ENCODE data around the gene RFFL. TPM values are rescaled to one million over a fixed set of nuclear protein-coding genes. Genes with fewer than 3 reads are reported as not detected.

The RFFL gene
- total RNA-seq, 1 experiment from 2014 or later = 40.3 TPM

DNA sequence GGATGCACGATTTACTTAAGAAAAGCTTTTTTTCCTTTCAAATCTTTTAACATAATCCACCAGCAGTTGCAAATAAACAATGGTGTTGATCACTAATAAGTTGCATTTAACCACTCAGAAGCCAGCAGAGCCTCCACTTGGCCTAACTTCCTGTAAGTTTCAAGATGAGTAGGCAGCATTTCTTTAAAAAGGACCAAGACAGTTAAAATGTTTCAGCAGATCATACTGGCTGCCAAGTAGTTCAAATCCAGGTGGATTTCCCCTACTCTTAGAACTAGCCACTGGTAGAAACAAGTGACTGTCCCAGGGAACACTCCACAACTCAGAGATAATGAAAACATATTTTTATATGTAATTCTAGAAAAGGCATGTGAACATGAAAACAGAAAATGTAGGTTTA lies 17.0 kb upstream of the RFFL start (continued):
- no peak for TF ChIP-seq TCF7L2 (IDR thresholded peaks at IDR 0.05; ENCODE audit: borderline replicate concordance, extremely low read depth, insufficient read depth, insufficient read length)
- TF ChIP-seq SP1 (IDR thresholded peaks at IDR 0.05; ENCODE audit: low read depth) = no peak
- TF ChIP-seq ZFX (IDR thresholded peaks at IDR 0.05) = no peak
- TF ChIP-seq CBX3 (IDR thresholded peaks at IDR 0.05; ENCODE audit: low read depth) = no peak

DNA sequence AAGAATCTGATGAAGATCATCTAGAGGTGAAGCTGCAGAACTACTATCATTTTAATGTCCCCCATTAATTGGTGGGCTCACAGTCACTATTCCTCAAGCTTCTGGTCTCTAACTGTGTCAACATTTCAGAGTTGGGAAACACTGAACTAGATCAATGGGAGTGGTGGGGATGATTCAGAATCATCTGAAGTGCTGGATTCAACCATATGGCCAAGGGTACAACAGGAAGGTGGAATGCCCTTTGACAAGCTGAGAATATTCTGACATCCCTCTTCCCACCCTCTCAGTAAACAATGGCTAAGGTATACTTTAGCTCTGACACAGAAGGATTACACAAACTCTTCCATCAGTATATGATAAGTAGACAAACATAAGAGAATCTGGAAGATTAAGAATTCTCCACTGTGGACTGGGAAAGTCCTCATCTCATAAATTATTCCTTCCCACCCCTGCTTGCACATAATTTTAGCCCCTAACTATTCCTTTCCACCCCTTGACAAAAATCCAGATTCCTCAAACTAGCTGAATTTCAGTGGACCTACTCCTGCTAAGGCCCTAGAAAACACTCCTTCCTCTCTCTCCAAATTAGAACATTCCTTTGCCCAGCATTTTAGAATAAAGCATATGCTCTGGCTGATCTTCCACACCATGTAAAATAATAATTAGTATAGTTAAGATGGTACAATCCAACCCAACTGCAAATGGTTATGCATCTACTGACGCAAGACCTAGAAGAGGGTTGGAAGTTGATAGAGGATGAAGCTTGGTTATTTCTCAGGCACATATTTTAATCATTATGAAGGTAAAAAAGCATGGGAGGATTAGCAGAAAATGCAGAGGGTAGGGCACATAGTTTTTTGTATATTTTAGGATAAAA lies 16.3 kb upstream of the RFFL start:
- peak overlapping the region; percentile 11; the same call in 1 of the 2 replicates for H3K4me2 ChIP-seq (ENCODE audit: low read length)
- no peaks in the 10 kb centered on the region for H4K20me1 ChIP-seq (ENCODE audit: insufficient read depth)
- ATAC-seq = no peak
- H3K9me2 ChIP-seq (ENCODE audit: insufficient read depth) = no peaks in the 10 kb centered on the region; the same call in 1 of the 2 replicates
- no peak overlapping the region for H3K4me3 ChIP-seq (replicated peaks in 1 of 2; ENCODE audit: low read depth in 1 of 2, low read length in 2 of 2)
- intact Hi-C loops (cut with micrococcal nuclease) = no loop called here
- no peak overlapping the region for H3K9ac ChIP-seq (ENCODE audit: low read length)
- DNase-seq (ENCODE audit: low read depth, low spot score) = no peak
- no peaks in the 10 kb centered on the region for H3K36me3 ChIP-seq (ENCODE audit: control insufficient read depth in 1 of 2, insufficient read depth in 2 of 2, low read length in 2 of 2)
- H3K79me2 ChIP-seq (ENCODE audit: insufficient read depth, low read length) = peaks cover 80% of the 10 kb centered on the region
- H3K27ac ChIP-seq (ENCODE audit: low read depth, low read length) = no peak overlapping the region
- CTCF ChIA-PET = interaction anchor here (1.9 kb wide), 1 partner anchor 10 kb away, joined by 7 read pairs; no protein-coding TSS in a partner anchor
- H2AFZ ChIP-seq (ENCODE audit: low read depth, low read length, poor library complexity, severe bottlenecking) = no peak overlapping the region
- no peaks in the 10 kb centered on the region for H3K27me3 ChIP-seq (ENCODE audit: insufficient read depth, low read length)
- H3K9me3 ChIP-seq (ENCODE audit: control insufficient read depth in 1 of 2, insufficient read depth in 1 of 2, low read depth in 1 of 2, low read length in 2 of 2) = no peaks in the 10 kb centered on the region
- H3K4me1 ChIP-seq (ENCODE audit: control insufficient read depth in 1 of 2, insufficient read depth in 2 of 2, low read length in 2 of 2) = peaks cover 49 to 58% of the 10 kb centered on the region in 2 experiments
- RAD21 ChIA-PET (ENCODE audit: low non-redundant PET in 1 of 2, low total read pairs in 2 of 2, uncharacterized antibody in 2 of 2, unreplicated experiment in 2 of 2) = no interaction called here
- BruUV-seq (replicated peaks) = no TSS peak
- POLR2A ChIA-PET = interaction anchor here (3.9 kb wide), 1 partner anchor 16 kb away, joined by 17 read pairs; the partner anchor contains the start of gene RFFL
- no peak for TF ChIP-seq CBX3 (IDR thresholded peaks at IDR 0.05; ENCODE audit: low read depth)
- no peak for TF ChIP-seq CEBPB (IDR thresholded peaks at IDR 0.05; ENCODE audit: low read depth)
- no peak for TF ChIP-seq JUND (IDR thresholded peaks at IDR 0.05)
- TF ChIP-seq, protein P1, sequence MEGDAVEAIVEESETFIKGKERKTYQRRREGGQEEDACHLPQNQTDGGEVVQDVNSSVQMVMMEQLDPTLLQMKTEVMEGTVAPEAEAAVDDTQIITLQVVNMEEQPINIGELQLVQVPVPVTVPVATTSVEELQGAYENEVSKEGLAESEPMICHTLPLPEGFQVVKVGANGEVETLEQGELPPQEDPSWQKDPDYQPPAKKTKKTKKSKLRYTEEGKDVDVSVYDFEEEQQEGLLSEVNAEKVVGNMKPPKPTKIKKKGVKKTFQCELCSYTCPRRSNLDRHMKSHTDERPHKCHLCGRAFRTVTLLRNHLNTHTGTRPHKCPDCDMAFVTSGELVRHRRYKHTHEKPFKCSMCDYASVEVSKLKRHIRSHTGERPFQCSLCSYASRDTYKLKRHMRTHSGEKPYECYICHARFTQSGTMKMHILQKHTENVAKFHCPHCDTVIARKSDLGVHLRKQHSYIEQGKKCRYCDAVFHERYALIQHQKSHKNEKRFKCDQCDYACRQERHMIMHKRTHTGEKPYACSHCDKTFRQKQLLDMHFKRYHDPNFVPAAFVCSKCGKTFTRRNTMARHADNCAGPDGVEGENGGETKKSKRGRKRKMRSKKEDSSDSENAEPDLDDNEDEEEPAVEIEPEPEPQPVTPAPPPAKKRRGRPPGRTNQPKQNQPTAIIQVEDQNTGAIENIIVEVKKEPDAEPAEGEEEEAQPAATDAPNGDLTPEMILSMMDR (IDR thresholded peaks at IDR 0.05 in 2 of 3, conservative IDR thresholded peaks at IDR 0.05 in 1 of 3; ENCODE audit: borderline replicate concordance in 1 of 3, insufficient read depth in 1 of 3, low read depth in 2 of 3, low read length in 2 of 3) = no peak
- TF ChIP-seq TCF7L2 (IDR thresholded peaks at IDR 0.05; ENCODE audit: borderline replicate concordance, extremely low read depth, insufficient read depth, insufficient read length) = no peak
- TF ChIP-seq ZNF274 (IDR thresholded peaks at IDR 0.05; ENCODE audit: low read depth, low read length) = no peak
- TF ChIP-seq, protein P2, sequence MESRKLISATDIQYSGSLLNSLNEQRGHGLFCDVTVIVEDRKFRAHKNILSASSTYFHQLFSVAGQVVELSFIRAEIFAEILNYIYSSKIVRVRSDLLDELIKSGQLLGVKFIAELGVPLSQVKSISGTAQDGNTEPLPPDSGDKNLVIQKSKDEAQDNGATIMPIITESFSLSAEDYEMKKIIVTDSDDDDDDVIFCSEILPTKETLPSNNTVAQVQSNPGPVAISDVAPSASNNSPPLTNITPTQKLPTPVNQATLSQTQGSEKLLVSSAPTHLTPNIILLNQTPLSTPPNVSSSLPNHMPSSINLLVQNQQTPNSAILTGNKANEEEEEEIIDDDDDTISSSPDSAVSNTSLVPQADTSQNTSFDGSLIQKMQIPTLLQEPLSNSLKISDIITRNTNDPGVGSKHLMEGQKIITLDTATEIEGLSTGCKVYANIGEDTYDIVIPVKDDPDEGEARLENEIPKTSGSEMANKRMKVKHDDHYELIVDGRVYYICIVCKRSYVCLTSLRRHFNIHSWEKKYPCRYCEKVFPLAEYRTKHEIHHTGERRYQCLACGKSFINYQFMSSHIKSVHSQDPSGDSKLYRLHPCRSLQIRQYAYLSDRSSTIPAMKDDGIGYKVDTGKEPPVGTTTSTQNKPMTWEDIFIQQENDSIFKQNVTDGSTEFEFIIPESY (IDR thresholded peaks at IDR 0.05; ENCODE audit: extremely low read depth, insufficient replicate concordance, low read length) = no peak
- TF ChIP-seq FOSL1 (IDR thresholded peaks at IDR 0.05; ENCODE audit: low read depth) = no peak
- no peak for TF ChIP-seq POLR2AphosphoS5 (IDR thresholded peaks at IDR 0.05; ENCODE audit: low read depth, low read length)
- TF ChIP-seq, protein P3, sequence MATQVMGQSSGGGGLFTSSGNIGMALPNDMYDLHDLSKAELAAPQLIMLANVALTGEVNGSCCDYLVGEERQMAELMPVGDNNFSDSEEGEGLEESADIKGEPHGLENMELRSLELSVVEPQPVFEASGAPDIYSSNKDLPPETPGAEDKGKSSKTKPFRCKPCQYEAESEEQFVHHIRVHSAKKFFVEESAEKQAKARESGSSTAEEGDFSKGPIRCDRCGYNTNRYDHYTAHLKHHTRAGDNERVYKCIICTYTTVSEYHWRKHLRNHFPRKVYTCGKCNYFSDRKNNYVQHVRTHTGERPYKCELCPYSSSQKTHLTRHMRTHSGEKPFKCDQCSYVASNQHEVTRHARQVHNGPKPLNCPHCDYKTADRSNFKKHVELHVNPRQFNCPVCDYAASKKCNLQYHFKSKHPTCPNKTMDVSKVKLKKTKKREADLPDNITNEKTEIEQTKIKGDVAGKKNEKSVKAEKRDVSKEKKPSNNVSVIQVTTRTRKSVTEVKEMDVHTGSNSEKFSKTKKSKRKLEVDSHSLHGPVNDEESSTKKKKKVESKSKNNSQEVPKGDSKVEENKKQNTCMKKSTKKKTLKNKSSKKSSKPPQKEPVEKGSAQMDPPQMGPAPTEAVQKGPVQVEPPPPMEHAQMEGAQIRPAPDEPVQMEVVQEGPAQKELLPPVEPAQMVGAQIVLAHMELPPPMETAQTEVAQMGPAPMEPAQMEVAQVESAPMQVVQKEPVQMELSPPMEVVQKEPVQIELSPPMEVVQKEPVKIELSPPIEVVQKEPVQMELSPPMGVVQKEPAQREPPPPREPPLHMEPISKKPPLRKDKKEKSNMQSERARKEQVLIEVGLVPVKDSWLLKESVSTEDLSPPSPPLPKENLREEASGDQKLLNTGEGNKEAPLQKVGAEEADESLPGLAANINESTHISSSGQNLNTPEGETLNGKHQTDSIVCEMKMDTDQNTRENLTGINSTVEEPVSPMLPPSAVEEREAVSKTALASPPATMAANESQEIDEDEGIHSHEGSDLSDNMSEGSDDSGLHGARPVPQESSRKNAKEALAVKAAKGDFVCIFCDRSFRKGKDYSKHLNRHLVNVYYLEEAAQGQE (IDR thresholded peaks at IDR 0.05; ENCODE audit: low read depth) = no peak
- TF ChIP-seq SIN3A (IDR thresholded peaks at IDR 0.05; ENCODE audit: low read depth) = no peak
- no peak for TF ChIP-seq ZFX (IDR thresholded peaks at IDR 0.05)
- TF ChIP-seq EGR1 (IDR thresholded peaks at IDR 0.05; ENCODE audit: low read depth) = no peak
- TF ChIP-seq POLR2A (IDR thresholded peaks at IDR 0.05; ENCODE audit: borderline replicate concordance, extremely low read depth, insufficient read depth, insufficient read length) = no peak
- no peak for TF ChIP-seq YY1 (IDR thresholded peaks at IDR 0.05; ENCODE audit: extremely low read depth, insufficient replicate concordance, low read depth, low read length)

Measured in HCT116 (cell line).